ENCODE data around the gene LAMA5. TPM values are rescaled to one million over a fixed set of nuclear protein-coding genes. Genes with fewer than 3 reads are reported as not detected.

LAMA5 gene, protein sequence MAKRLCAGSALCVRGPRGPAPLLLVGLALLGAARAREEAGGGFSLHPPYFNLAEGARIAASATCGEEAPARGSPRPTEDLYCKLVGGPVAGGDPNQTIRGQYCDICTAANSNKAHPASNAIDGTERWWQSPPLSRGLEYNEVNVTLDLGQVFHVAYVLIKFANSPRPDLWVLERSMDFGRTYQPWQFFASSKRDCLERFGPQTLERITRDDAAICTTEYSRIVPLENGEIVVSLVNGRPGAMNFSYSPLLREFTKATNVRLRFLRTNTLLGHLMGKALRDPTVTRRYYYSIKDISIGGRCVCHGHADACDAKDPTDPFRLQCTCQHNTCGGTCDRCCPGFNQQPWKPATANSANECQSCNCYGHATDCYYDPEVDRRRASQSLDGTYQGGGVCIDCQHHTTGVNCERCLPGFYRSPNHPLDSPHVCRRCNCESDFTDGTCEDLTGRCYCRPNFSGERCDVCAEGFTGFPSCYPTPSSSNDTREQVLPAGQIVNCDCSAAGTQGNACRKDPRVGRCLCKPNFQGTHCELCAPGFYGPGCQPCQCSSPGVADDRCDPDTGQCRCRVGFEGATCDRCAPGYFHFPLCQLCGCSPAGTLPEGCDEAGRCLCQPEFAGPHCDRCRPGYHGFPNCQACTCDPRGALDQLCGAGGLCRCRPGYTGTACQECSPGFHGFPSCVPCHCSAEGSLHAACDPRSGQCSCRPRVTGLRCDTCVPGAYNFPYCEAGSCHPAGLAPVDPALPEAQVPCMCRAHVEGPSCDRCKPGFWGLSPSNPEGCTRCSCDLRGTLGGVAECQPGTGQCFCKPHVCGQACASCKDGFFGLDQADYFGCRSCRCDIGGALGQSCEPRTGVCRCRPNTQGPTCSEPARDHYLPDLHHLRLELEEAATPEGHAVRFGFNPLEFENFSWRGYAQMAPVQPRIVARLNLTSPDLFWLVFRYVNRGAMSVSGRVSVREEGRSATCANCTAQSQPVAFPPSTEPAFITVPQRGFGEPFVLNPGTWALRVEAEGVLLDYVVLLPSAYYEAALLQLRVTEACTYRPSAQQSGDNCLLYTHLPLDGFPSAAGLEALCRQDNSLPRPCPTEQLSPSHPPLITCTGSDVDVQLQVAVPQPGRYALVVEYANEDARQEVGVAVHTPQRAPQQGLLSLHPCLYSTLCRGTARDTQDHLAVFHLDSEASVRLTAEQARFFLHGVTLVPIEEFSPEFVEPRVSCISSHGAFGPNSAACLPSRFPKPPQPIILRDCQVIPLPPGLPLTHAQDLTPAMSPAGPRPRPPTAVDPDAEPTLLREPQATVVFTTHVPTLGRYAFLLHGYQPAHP (N-terminal part only)
- 6.9 to 17.9 TPM (median 8.7 TPM) in 3 replicates for polyA plus RNA-seq
- 51.0 TPM for polyA plus RNA-seq (2011; ENCODE audit: low read depth)
- polyA plus RNA-seq (2011; cell fraction: cytosol; rRNA removed): 1.6 and 8.1 TPM in 2 replicates
- 101 and 177 TPM in 2 replicates for polyA plus RNA-seq (2011; cell fraction: nucleus; rRNA removed)
- 54.5 and 61.7 TPM in 2 replicates for polyA plus RNA-seq (2012; ENCODE audit: low replicate concordance)
- 24.2 to 50.5 TPM (median 24.6 TPM) in 3 replicates for polyA minus RNA-seq
- polyA minus RNA-seq (2011; cell fraction: cytosol; rRNA and poly(A)+ RNA removed): 43.2 TPM
- 183 and 196 TPM in 2 replicates for polyA minus RNA-seq (2011; cell fraction: nucleus; rRNA and poly(A)+ RNA removed)

DNA sequence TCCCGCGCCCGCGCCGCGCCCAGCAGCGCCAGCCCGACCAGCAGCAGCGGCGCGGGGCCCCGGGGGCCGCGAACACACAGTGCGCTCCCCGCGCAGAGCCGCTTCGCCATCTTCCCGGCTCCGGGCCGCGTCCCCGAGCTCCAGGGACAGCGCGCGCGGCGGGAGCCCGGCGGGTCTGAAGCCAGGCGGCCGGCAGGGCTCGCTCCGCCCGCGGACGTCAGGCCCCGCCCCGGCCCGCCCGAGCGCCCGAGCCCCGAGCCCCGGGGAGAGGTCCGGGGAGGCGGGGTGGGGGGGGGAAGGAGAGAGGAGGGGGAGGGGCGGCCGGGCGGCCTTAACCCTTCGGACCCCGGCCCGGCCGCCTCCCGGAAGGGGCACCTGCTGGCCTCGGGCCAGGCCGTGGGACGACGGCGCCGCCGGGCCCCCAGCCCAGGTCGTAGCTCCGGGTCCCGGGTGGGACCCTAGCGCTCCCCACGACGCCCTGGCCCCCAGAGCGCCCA lies at the start of gene LAMA5:
Gene LAMA5 (minus strand): TSS at position 177 of the 497 bp plus-strand sequence. CDS start 67 bp downstream, at position 110.
- Histone ChIP-seq H3K79me2 (ENCODE audit: control insufficient read depth, insufficient read depth, low read length) (peaks cover 36% of the 10 kb centered on the region), H3K4me3 (ENCODE audit: control insufficient read depth in 2 of 3, extremely low read depth in 1 of 3, insufficient read depth in 2 of 3, low read depth in 1 of 3, low read length in 3 of 3) (peak within 1 kb of the TSS; percentile 88 to 93 (median 92)), H3K9ac (ENCODE audit: control insufficient read depth, extremely low read depth, insufficient read depth, low read length) (peak within 1 kb of the TSS; percentile 80), H3K27ac (ENCODE audit: control insufficient read depth, insufficient read depth, low read length) (peak within 1 kb of the TSS; percentile 69), H3K4me1 (ENCODE audit: control insufficient read depth, extremely low read depth, insufficient read depth, low read length) (peaks cover 63% of the 10 kb centered on the region), H3K9me1 (ENCODE audit: control insufficient read depth, extremely low read depth, insufficient read depth, low read length) (no peaks in the 10 kb centered on the region), H2AFZ (ENCODE audit: control insufficient read depth, low read length) (no peak within 1 kb of the TSS), H4K20me1 (ENCODE audit: control insufficient read depth, extremely low read depth, insufficient read depth, low read length) (peaks cover 23% of the 10 kb centered on the region), H3K9me3 (ENCODE audit: control insufficient read depth, low read depth, low read length) (no peaks in the 10 kb centered on the region), H3K27me3 (ENCODE audit: control insufficient read depth, extremely low read depth, insufficient read depth, low read length) (no peaks in the 10 kb centered on the region), H3K36me3 (ENCODE audit: control insufficient read depth in 2 of 2, extremely low read depth in 1 of 2, insufficient read depth in 2 of 2, low read length in 2 of 2) (peaks cover 3 to 8% of the 10 kb centered on the region in 2 experiments), H3K4me2 (ENCODE audit: control insufficient read depth, extremely low read depth, insufficient read depth, low read depth, low read length) (peak within 1 kb of the TSS; percentile 96)
- dilution Hi-C loops (cut with MboI; ENCODE audit: extremely low pct_ligation_motif_present, low sequenced_read_pairs): no loop called here
- no peak for FAIRE-seq
- no peak for TF ChIP-seq EZH2 (IDR thresholded peaks at IDR 0.05; ENCODE audit: low read length)
- TF ChIP-seq, protein P1, sequence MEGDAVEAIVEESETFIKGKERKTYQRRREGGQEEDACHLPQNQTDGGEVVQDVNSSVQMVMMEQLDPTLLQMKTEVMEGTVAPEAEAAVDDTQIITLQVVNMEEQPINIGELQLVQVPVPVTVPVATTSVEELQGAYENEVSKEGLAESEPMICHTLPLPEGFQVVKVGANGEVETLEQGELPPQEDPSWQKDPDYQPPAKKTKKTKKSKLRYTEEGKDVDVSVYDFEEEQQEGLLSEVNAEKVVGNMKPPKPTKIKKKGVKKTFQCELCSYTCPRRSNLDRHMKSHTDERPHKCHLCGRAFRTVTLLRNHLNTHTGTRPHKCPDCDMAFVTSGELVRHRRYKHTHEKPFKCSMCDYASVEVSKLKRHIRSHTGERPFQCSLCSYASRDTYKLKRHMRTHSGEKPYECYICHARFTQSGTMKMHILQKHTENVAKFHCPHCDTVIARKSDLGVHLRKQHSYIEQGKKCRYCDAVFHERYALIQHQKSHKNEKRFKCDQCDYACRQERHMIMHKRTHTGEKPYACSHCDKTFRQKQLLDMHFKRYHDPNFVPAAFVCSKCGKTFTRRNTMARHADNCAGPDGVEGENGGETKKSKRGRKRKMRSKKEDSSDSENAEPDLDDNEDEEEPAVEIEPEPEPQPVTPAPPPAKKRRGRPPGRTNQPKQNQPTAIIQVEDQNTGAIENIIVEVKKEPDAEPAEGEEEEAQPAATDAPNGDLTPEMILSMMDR (optimal IDR thresholded peaks at IDR 0.05 in 1 of 3, IDR thresholded peaks at IDR 0.05 in 1 of 3, conservative IDR thresholded peaks at IDR 0.05 in 1 of 3; ENCODE audit: extremely low read depth in 1 of 3, insufficient read depth in 2 of 3, low read length in 3 of 3): no peak
- no peak for DNase-seq (ENCODE audit: low read depth, low spot score)

Data from keratinocyte (primary cell).